HG02759 (cell line): ENCODE measurements around the gene PRRC1.

Source experiments
- ATAC-seq: cut with Tn5 transposase; IDR thresholded peaks from one replicate; pipeline ENCODE4 v1.9.1; 2021; ENCODE audit warnings: mild to moderate bottlenecking, moderate library complexity; ENCODE audit not compliant: unreplicated experiment

PRRC1 gene

DNA sequence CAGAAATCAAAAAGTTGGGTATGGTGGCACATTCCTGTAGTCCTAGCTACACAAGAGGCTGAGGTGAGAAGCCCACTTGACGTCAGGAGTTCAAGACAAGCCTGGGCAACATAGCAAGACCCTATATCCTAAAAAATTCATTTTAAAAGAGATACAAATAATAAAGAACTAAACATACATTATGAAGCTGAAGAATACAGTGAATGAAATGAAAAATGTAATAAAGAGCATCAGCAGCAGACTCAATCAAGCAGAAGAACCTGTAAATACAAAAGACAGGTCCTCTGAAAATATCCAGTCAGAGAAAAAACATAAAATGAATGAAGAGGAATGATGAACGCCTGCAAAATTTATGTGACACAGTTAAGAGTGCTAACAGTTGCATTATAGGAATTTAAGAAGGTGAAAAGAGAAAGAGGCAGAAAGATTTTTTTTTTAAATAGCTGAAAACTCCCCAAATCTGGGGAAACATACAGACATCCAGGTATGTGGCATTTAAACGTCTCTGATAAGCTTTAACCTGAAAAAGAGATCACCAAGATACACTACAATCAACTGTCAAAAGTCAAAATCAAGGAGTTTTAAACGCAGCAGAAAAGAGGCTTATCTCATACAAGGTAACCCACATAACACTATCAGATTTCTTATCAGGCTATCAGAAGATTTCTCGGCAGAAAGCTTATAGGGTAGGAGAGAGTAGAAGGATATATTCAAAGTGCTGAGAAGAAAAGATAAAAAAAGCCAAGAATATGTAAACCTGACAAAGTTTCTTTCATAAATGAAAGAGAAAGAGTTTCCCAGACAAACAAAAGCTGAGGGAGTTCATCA lies 57.6 kb downstream of the PRRC1 start:
- ATAC-seq = no peak

DNA sequence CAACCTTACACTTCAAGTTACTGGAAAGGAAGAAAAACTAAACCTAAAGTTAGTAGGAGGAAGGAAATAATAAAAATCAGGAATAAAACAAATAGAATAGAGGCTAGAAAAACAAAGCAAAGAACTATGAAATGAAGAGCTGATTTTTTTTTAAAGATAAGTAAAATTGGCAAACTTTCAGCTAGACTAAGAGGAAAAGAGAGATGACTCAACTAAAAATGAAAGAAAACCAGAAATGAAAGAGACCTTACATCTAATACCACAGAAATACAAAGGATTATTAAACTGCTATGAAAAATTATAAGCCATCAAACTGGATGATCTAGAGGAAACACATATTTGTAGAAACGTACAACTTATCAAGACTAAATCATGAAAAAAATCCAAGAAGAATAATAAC lies 60.0 kb downstream of the PRRC1 start:
- ATAC-seq = no peak

DNA sequence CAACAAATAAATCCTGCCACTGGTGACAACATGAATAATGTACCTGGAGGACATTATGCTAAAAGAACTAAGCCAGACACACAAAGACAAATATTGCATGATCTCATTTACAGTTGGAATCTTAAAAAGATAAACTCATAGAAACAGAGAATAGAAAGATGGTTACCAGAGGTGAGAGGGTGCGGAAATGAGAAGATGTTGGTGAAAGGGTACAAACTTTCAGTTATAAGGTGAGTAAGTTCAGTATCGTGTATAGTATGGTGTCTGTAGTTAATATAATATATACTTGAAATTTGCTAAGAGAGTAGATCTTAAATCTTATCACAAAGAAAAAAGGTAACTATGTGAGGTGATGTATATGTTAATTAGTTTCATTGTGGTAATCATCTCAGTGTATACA lies 63.3 kb downstream of the PRRC1 start:
- no peak for ATAC-seq

DNA sequence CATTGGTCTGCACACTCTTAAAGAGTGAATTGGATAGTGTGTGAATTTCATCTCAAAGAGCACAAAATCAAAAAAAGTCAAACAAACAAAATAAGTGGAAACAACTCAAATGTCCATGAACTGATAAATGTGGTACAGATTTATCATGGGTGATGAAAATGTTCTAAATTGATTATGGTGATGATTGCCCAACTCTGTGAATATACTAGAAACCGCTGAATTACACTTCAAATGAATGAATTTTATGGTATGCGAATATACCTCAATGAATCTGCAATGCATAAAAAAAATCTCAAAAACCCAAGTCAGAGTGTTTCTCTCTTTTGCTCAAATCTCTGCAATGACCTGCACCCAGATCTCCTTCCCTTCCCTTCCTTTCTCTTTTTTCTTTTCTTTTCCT lies 64.0 kb downstream of the PRRC1 start:
- ATAC-seq = no peak

DNA sequence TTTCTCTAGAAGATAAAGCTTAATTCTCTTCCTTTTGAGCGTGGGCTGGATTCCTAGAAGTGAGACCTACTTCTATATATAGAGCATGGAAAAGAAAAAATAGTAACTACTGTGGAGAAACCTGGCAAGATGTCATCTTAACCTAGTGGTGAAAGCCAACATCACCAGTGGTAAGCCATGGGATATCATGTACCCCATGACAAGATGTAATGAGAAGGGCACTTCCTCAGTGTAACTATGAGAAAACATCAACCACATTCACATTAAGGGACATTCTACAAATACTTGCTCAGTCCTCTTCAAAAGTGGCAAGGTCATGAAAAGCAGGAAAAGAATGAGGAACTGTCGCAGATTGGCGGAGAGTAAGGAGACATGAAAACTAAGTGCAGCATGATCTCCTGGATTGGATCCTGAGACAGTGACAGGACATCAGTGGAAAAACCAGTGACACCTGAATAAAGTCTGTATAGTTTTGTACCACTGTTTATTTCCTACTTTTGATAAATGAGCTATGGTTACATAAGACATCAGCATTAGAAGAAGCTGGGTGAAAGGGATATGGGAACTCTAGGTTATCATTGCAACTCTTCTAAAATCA lies 65.4 kb downstream of the PRRC1 start:
- ATAC-seq = no peak

DNA sequence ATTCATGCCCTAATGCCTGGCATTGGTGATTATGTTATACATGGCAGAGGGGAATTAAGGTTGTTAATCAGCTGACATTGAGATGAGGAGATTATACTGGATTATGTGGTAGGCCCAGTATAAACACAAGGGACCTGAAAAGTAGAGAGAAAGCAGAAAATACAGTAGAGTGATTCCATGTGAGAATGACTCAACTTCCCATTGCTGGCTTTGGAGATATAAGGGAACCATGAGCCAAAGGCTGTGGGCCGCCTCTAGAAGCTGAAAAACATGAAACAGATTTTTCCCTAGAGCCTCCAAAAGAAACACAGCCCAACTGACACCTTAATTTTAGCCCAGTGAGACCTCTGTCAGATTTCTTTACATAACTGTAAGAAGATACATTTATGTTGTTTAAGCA lies 66.4 kb downstream of the PRRC1 start:
- no peak for ATAC-seq

DNA sequence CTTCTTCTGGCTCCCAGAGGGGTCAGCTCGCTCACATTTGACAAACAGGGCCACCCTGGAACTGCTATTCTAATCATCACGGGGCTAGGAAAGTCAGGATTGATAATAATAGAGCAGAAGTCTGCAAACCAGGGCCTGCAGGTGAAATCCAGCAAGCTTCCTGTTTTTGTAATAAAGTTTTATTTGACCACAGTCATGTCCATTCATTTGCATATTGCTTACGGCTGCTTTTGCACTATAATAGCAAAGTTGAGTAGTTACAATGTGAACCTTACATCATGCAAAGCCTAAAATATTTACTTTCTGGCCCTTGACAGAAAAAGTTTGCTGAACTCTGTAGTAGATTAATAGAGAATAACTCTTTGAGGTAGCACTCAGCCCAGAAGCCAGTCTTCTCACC lies 68.2 kb downstream of the PRRC1 start:
- ATAC-seq = peak; percentile 24

DNA sequence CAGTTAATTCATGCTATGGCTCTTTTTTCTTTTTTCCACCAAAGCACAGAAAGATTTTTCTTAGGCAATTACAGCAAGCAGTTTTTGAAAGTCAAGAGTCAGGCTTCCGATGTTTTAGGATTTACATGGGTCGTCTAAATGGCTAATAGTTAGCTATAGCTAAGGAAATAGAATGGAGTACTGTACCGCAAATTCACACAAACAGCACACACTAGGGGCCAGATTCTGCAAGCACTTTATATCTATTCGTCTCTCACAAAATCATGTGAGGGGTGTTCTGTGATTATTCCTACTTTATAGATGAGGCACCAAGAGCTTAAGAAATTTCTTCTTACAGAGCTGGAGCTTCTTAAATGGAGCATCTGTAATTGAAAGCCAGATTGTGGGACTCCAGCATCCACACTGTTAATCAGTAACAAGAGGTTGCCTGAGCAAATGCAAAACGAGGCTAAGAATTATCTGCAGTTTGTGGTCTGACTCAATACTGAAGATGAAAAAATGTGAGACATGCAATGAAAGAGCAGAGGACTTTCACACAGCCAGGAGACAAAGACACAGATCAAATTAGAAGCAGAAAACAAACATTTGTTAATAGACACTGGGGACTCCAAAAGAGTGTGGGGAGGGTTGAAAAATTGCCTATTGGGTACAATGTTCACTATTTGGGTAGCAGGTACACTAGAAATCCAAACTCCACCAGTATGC lies 68.8 kb downstream of the PRRC1 start:
- ATAC-seq = peak; percentile 71

DNA sequence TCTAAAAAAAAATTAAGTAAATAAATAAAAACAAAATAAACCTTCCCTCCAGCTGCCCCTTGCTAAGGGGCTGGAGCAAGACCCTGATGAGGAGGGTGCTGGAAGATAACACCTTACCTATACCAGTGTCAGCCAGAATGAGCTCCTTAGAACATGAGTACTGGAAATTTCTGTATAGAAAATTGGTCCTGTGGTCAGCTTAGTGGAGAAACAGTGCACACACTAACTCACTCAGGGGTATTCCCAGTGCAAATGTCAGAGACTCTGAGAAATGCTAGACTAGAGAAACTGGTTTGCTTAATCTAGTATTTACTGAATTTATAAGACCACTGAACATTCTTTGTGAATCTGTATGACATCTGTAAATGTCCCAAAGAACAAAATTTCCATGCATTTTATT lies 69.4 kb downstream of the PRRC1 start:
- ATAC-seq = peak; percentile 38

DNA sequence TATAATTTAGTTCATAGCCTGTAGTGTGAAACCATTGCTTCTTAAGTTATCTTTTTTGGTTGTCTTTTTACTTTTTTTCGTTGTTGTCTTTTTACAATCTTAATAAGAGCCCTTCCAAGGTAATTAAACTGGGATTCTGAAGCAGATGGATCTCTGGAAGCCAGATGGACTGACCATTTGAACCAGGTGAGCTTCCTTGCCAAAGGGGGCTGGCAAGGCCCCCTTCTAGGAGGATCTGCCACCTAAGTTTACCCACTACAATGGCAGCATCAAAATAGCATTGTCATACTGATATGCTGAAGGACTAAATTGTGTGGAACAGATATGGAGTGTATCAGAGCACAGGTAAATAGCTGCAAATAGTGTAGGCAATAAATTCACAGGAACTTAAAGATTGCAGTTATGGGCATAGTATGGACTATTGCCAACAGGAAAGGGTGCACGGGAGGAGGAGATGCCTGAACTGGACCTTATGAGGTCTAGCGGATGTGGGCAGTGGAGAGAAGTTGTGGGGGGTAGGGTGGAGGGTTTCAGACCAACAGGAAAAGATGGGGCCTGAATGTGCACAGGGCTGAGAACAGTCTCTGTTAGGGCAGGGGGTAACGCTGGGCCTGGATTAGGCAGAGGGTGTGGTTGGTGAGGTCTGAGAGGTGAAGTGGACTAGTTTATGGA lies 69.9 kb downstream of the PRRC1 start:
- ATAC-seq = no peak

DNA sequence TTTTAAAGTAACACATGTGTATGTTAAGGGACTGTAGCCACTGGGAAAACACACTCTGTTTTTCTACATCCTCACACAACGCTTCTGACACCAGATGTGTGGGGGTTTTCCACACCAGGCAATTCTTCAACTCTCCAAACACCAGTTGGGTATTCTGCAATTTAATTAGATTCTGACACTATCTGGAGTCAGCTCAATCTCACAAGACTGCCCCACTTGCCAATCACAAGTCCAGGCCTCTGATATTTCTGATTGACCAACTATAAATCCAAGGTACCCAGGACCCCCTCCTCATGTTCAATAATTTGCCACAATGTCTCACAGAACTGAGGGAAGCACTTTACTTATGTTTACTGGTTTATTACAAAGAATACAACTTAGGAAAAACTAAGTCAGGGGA lies 70.9 kb downstream of the PRRC1 start:
- no peak for ATAC-seq

DNA sequence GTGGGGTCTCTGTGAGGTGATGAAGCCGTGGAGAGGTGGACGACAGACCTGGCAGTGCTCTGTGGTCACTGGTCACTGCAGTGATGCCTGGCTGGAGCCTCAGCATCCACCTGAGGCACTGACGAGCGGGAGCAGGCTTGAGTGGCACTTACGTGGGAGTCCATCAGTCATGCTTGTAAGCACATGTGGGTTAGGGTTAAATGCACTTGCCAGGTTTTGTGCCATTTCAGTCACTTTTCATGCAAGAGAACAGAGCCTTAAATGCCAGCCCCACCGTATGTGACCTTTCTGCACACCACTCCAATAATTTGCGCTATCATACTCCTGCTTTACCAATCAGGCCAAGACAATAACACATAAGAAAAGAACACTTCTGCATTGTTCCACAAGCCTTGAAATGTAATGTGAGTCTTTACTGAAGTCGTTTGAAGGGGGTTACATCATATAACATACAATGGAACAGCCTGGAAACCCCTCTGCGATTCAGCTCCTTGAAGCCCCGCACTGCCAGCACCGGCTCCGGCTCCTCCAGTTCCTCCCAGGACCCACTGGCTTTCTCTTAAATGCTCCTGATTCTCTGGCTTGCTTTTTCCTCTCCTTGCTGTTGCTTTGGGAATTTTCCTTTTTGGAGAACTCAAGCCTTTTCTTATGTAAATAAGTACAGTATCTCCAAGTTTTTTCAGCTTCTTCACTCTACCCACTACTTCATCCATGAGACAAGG lies 72.0 kb downstream of the PRRC1 start:
- ATAC-seq = no peak

DNA sequence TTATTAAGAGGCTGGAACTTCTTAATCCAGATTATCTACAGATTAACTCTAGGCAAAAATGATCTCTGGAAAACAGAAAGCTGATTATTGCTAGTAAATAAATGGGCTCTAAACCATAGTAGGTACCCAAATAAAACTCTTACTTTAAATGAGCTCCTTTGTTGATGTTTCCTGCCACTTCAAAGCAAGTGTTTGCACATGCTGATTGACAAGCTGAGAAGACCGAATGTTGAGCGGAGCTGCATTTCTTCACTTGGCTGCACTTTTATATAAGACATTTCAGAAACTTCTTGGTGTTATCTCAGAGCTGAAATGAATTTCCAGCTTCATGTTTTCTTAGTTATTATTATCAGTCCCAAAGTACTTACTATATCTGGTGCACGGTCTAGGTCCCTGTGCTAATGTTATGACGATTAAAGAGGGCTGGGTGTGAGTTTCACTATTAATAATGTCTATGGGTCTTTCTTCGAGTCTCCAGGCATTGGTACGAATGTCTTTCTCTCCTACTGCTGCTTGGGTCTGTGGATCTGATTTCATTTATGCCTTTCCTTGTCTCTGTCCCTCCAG lies 72.8 kb downstream of the PRRC1 start:
- ATAC-seq = peak; percentile 38

DNA sequence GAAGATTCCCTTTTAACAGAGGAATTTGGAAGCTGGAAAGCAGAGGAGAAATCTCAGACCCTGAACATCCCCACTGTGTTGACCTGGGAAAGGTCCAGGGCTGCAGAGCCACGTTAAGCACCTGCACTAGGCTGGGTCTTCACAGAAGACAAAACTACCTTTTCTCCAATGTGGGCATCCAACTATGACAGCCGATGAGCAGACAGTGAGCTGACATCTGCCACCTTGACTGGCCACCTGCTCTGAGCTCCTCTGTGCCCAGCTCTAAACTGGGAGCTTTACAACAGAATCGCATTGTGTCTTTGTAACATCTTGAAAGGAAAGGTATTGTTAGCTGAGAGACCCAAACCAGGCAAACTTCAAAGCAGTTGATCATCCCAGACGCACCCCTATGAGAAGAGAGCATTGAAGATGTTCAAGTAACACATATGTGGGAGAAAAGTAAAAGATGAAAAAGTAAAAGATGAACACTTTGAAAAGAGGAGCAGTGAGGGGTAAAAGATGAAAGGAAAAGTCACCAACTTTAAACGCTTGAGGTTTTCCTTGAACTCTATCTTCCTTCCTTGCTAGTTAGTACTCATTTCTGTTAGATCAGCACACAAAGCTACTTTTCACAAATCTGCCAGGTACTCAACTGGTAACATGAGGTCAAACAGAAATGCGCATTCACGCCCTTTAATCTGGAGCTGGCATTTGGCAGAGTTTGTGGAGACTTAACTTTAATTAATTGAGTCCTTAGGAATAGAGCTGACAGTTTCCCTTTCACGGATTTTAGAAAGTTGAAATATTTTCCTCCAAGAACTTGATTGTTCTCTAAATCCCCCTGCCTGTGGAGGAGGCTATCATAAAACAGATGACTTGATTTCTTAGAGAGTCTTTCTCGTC lies 78.3 kb downstream of the PRRC1 start:
- no peak for ATAC-seq

DNA sequence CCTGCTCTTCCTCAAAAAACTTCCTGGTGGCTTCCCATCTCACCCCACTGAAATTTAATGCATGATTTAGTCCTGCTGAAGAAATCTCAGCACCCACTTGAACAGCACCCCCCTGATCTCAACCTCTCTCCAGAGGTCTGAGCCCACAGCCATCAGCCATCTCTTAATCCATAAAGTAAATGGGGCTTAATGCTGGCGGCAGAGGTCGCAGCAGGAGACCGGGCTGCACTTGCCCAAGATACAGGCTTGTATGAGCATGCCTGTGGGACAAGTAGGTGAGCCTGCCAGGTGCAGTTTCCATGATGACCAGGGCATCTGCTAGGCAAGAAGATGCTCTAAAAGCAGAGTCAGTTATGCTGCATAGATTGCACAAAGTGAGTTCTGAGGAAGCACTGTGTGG lies 79.1 kb downstream of the PRRC1 start:
- ATAC-seq = no peak

DNA sequence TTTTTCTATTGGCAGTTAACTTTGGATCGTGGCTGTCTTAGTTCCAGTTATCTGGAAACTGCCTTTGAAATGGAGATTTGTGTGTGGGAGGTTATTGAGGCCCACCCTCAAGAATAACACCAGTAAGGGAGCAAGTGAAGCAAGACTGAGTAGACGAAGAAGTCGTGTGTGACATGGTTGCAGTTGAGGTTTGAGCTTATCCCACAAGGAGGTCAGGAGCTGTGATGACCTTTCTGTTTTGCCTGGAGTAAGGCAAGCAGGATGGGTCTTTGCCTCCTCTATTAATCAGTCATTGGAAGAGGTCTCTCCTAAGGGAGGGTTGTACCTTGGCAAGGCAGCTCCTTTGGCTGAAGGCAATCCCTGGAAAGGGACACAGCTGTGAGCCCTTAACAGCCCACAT lies 81.9 kb downstream of the PRRC1 start:
- ATAC-seq = no peak

DNA sequence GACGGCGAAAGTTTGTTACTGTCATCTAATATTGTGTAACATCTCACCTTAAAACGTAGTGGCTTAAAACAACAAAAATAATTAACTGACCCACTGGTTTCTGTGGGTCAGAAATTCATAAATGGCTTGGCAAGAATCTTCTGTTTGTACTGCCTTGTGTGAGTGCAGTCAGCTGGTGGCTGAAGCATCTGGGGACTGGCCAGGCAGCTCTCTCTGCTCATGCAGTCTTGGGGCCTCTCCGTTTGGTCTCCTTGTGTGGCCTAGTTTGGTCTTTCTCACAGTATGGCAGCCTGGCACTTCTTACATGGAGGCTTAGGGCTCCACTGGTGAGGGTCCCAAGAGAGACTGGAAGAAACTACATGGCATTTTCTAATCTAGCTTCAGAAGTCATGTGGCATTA lies 82.4 kb downstream of the PRRC1 start:
- no peak for ATAC-seq

DNA sequence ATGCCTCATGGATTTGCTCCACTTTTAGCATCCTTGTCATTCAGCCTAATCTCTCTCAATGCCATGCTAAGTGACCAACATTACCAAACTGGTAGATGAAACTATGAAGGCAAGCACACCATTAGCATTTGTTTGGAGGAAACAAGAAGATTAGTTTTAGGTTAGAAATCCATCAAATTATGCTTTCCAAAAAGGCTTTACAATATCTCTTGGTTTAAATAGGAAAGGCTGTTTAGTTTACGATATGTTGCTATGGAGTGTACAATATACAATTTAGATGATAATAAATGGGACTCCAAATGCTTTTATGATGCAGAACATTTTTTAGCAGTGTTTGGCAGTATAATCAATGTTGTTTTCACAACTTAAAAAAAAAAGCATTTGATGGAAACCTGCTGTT lies 83.7 kb downstream of the PRRC1 start:
- ATAC-seq = no peak

DNA sequence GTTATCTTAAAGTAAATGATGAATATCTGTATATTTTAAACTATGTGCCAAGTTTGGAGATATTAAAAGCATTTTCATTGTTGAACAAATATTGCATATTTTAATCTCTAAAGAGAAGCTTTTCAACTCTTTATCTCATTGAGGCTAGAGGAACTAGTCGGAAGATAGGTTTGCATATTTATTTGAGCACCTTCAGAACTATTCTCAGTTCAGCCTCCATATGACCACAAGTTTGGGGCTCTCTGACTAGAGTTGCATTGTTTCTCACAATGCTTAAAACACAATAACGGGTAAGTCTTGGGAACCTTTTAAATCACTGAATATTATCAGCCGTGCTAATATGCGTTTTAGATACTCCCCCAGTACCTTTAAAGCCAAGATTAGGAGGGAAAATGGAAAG lies 84.2 kb downstream of the PRRC1 start:
- ATAC-seq = no peak

DNA sequence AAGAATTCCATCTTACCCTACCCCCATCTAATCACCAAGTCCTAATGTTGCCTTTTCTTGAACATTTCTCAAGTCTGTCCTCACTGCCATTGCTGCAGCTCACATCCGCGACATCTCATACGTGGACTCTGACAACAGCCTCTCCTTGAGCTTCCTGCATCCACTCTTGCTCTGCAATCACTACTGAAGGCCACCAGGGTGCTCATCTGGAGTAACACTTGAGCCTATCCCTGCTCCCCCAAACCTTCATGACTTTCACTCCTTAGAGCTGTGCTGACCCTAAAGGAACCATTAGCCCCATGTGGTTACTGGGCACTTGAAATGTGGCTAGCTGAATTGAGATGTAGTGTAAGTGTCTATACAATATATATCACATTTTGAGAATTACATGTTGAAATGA lies 85.0 kb downstream of the PRRC1 start:
- no peak for ATAC-seq
